ENCODE data around the gene RABGAP1L. TPM values are rescaled to one million over a fixed set of nuclear protein-coding genes. Genes with fewer than 3 reads are reported as not detected.
A peak's percentile ranks its signal among the peaks of the same experiment; 100 is the strongest.
"Not testable (repeated sequence)": the region's sequence is repeated elsewhere in the genome, so short reads cannot be mapped to it uniquely, and the experiment has no call there.

The RABGAP1L gene
- total and polyA plus RNA-seq, 2 experiments from 2014 or later, result 9.2 to 21.4 TPM

GRCh38 chr1:174116042-174116441 lies 43.3 kb upstream of the RABGAP1L start:
- peaks cover 22% of the 10 kb centered on the region for H3K4me1 ChIP-seq (ENCODE audit: low read depth)
- H3K27ac ChIP-seq, result no peak overlapping the region
- peak in 1 of 2 donors; percentile 64 for DNase-seq (ENCODE audit: low read depth in 1 of 2, low spot score in 1 of 2)
- H3K4me3 ChIP-seq, result no peak overlapping the region
- TF ChIP-seq CTCF (IDR thresholded peaks at IDR 0.05; ENCODE audit: low read depth, low read length), result no peak
- no peaks in the 10 kb centered on the region for H3K9me3 ChIP-seq (ENCODE audit: low read depth)
- no peaks in the 10 kb centered on the region for H3K36me3 ChIP-seq
- peaks cover 4% of the 10 kb centered on the region for H3K27me3 ChIP-seq

- Histone ChIP-seq H3K27me3 (no peaks in the 10 kb centered on the region), H3K27ac (peak overlapping the region; percentile 13), H3K36me3 (no peaks in the 10 kb centered on the region), H3K4me1 (ENCODE audit: low read depth) (peaks cover 11% of the 10 kb centered on the region), H3K4me3 (no peak overlapping the region), H3K9me3 (ENCODE audit: low read depth) (no peaks in the 10 kb centered on the region)
- TF ChIP-seq CTCF (IDR thresholded peaks at IDR 0.05; ENCODE audit: low read depth, low read length), result no peak
- DNase-seq (ENCODE audit: low read depth in 1 of 2, low spot score in 1 of 2), result peak in 1 of 2 donors; percentile 77
Observed at GRCh38 chr1:174118751-174119150, 40.6 kb upstream of the RABGAP1L start.

GRCh38 chr1:174122318-174122717 lies 37.0 kb upstream of the RABGAP1L start:
- not testable (repeated sequence) for H3K9me3 ChIP-seq (ENCODE audit: low read depth); H3K36me3 ChIP-seq; H3K27ac ChIP-seq; DNase-seq (ENCODE audit: low read depth in 1 of 2, low spot score in 1 of 2); H3K27me3 ChIP-seq; H3K4me3 ChIP-seq
- peaks cover 11% of the 10 kb centered on the region for H3K4me1 ChIP-seq (ENCODE audit: low read depth)

GRCh38 chr1:174123843-174124242 lies 35.5 kb upstream of the RABGAP1L start:
- TF ChIP-seq CTCF (IDR thresholded peaks at IDR 0.05; ENCODE audit: low read depth, low read length), result no peak
- no peak overlapping the region for H3K27ac ChIP-seq
- no peaks in the 10 kb centered on the region for H3K36me3 ChIP-seq
- no peaks in the 10 kb centered on the region for H3K27me3 ChIP-seq
- no peak for DNase-seq (ENCODE audit: low read depth in 1 of 2, low spot score in 1 of 2)
- H3K9me3 ChIP-seq (ENCODE audit: low read depth), result no peaks in the 10 kb centered on the region
- H3K4me1 ChIP-seq (ENCODE audit: low read depth), result peaks cover 5% of the 10 kb centered on the region
- no peak overlapping the region for H3K4me3 ChIP-seq

GRCh38 chr1:174127176-174127575 lies 32.1 kb upstream of the RABGAP1L start:
- not testable (repeated sequence) for H3K4me3 ChIP-seq

GRCh38 chr1:174131032-174131638 lies 28.2 kb upstream of the RABGAP1L start:
- no peaks in the 10 kb centered on the region for H3K4me1 ChIP-seq (ENCODE audit: low read depth)
- H3K9me3 ChIP-seq (ENCODE audit: low read depth), result no peaks in the 10 kb centered on the region
- no peak for TF ChIP-seq CTCF (IDR thresholded peaks at IDR 0.05; ENCODE audit: low read depth, low read length)
- H3K4me3 ChIP-seq, result no peak overlapping the region
- DNase-seq (ENCODE audit: low read depth in 1 of 2, low spot score in 1 of 2), result no peak
- no peaks in the 10 kb centered on the region for H3K27me3 ChIP-seq
- no peak overlapping the region for H3K27ac ChIP-seq
- no peaks in the 10 kb centered on the region for H3K36me3 ChIP-seq

More at GRCh38 chr1:174127176-174127575, 32.1 kb upstream of the RABGAP1L start:
- DNase-seq (ENCODE audit: low read depth in 1 of 2, low spot score in 1 of 2); H3K27me3 ChIP-seq; H3K9me3 ChIP-seq (ENCODE audit: low read depth); H3K36me3 ChIP-seq; H3K4me1 ChIP-seq (ENCODE audit: low read depth); H3K27ac ChIP-seq: not testable (repeated sequence)

Measured in cardiac muscle cell (in vitro differentiated cells and primary cell).